ENCODE data around the gene SOX30.

GRCh38 chr5:157687198-157687554, 34.9 kb upstream of the SOX30 start:
- TF ChIP-seq EZH2phosphoT487 (IDR thresholded peaks at IDR 0.05) (no peak), CTCF (IDR thresholded peaks at IDR 0.05) (no peak)
